Neutrophil (primary cell): Measurements from ENCODE around the gene LRMDA.

Source experiments
- H3K27ac ChIP-seq: fragments of 200-600 bp; sonication (generic); 2 replicates; pipeline ENCODE4 v1.5.1; 2016; ENCODE audit warnings: mild to moderate bottlenecking, moderate library complexity
- H3K27me3 ChIP-seq: fragments of 200-600 bp; sonication (generic); 2 replicates; pipeline ENCODE4 v1.6.0; 2016; ENCODE audit warnings: mild to moderate bottlenecking
- H3K36me3 ChIP-seq: fragments of 200-600 bp; sonication (generic); 2 replicates; pipeline ENCODE4 v1.5.1; 2017
- H3K4me1 ChIP-seq, 2 experiments: fragments of 200-600 bp in 1 of 2; sonication (generic) in 1 of 2; 1 replicate in 1 of 2; 2 replicates in 1 of 2; pipeline versions ENCODE4 v1.5.1 to v1.6.1; 2013 to 2016; ENCODE audit warnings: low read depth in 1 of 2, low read length in 1 of 2, mild to moderate bottlenecking in 1 of 2, moderate library complexity in 1 of 2; ENCODE audit not compliant: control insufficient read depth in 1 of 2, insufficient read depth in 1 of 2
- H3K4me3 ChIP-seq, 2 experiments: fragments of 200-600 bp in 1 of 2; sonication (generic) in 1 of 2; 1 replicate in 1 of 2; 2 replicates in 1 of 2; pipeline ENCODE4 v1.5.1; 2013 to 2016; ENCODE audit warnings: low read depth in 1 of 2, low read length in 1 of 2, mild to moderate bottlenecking in 1 of 2, moderate library complexity in 1 of 2
- H3K9me3 ChIP-seq: fragments of 200-600 bp; sonication (generic); 2 replicates; pipeline ENCODE4 v1.5.1; 2016
- TF ChIP-seq, protein P1 (sequence below): fragments of 200-600 bp; sonication (generic); IDR thresholded peaks from 2 replicates; pipeline ENCODE4 v1.5.1; 2016; ENCODE audit warnings: antibody characterized with exemption

The LRMDA gene

DNA sequence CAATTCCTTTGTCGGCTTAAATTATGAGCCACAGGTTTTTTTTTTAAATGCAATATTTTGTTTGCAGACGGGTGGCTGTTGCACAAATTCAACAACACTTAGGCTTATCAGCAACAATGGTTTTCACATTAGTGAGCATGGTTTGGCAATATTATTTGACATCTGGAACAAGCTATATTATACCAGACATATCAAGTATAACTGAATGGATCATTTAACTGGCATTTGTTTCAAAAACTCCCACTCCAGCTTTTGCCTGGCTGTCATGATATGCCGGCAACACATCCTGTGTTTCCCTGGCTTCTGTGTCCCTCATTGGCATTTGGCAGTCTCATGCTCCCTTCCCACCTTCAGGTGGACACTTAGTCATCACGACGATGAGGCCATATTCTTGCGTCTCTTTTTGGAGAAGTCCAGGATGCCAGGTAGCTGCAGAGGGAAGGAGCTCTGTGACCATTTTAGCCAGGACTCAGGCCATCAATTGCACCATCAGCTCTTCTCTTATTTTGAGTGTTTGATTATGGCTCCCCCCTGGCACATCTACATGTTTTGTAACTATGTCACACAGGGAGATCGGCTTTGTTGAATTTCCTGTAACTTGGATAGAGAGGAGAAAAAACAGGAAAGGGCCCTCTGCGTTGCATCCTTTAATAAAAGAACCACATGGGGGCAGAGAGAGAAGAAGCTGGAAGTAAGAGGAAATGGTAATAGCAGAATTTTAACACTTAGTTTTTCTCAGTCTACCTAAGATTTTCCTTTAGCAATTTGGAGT, 413.9 kb downstream of the LRMDA start:
- Histone ChIP-seq H3K9me3 (no peaks in the 10 kb centered on the region), H3K27me3 (no peaks in the 10 kb centered on the region)
- TF ChIP-seq, protein P1, sequence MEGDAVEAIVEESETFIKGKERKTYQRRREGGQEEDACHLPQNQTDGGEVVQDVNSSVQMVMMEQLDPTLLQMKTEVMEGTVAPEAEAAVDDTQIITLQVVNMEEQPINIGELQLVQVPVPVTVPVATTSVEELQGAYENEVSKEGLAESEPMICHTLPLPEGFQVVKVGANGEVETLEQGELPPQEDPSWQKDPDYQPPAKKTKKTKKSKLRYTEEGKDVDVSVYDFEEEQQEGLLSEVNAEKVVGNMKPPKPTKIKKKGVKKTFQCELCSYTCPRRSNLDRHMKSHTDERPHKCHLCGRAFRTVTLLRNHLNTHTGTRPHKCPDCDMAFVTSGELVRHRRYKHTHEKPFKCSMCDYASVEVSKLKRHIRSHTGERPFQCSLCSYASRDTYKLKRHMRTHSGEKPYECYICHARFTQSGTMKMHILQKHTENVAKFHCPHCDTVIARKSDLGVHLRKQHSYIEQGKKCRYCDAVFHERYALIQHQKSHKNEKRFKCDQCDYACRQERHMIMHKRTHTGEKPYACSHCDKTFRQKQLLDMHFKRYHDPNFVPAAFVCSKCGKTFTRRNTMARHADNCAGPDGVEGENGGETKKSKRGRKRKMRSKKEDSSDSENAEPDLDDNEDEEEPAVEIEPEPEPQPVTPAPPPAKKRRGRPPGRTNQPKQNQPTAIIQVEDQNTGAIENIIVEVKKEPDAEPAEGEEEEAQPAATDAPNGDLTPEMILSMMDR, result no peak

DNA sequence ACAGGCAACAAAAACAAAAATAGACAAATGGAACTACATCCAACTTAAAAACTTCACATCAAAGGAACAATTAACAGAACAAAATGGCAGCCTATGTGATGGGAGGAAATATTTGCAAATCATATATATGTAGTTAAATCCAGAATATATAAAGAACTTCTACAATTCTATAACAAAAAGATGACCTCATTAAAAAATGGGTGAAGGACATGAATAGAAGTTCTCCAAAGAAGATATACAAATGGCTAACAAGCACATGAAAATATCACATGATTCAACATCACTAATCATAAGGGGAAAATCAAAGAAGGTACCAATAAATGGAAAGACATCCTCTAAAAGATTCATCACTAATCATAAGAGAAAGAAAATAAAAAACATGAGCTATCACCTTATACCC, 416.1 kb downstream of the LRMDA start:
- Histone ChIP-seq H3K4me3 (no peak overlapping the region), H3K9me3 (no peaks in the 10 kb centered on the region), H3K27ac (no peak overlapping the region), H3K36me3 (no peaks in the 10 kb centered on the region), H3K4me1 (peaks cover 7 to 20% of the 10 kb centered on the region in 2 experiments), H3K27me3 (no peaks in the 10 kb centered on the region)
- TF ChIP-seq, protein P1, result no peak

More for the DNA sequence above, 413.9 kb downstream of the LRMDA start:
- Histone ChIP-seq H3K4me1 (peaks cover 7 to 20% of the 10 kb centered on the region in 2 experiments), H3K27ac (no peak overlapping the region), H3K36me3 (no peaks in the 10 kb centered on the region), H3K4me3 (no peak overlapping the region)

DNA sequence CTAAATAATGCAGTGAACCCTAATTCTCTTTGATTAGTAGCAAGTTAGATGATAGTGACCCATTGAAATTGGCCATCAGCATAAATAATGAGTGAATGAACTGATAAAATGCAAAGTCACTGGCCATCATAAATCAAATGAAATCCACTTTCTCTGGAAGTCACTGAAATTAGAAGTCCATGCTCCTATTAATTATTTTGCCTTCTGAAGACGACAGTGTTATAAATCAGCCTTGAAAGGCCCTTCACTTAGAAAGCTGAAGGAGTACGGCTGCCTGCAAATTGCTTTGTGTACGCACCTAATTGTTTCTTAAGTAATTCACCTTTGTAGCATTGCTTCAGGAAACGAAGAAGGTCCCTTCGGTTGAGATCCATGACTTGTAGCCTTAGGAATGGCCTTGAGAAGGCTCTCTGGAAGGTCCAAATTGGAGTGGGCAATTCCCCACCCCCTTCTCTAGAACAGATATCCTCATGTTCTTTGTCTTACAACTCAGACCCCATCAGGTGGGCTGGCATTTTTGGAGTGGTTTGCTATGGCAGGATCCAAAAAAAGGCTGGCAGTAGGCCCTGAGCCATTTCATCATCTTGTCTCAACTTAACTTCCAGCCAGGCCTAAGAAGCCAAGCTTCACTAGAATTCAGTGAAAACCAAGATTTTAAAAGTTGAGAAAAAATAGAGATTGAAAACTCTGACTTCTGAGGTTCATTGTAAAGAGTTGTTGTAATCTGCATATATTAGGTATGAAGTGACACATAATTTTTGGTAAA, 420.3 kb downstream of the LRMDA start:
- no peak overlapping the region for H3K4me3 ChIP-seq
- H3K36me3 ChIP-seq, result no peaks in the 10 kb centered on the region
- H3K4me1 ChIP-seq, result peaks cover 0 to 4% of the 10 kb centered on the region in 2 experiments
- TF ChIP-seq, protein P1, result no peak
- no peaks in the 10 kb centered on the region for H3K27me3 ChIP-seq
- no peak overlapping the region for H3K27ac ChIP-seq
- no peaks in the 10 kb centered on the region for H3K9me3 ChIP-seq

DNA sequence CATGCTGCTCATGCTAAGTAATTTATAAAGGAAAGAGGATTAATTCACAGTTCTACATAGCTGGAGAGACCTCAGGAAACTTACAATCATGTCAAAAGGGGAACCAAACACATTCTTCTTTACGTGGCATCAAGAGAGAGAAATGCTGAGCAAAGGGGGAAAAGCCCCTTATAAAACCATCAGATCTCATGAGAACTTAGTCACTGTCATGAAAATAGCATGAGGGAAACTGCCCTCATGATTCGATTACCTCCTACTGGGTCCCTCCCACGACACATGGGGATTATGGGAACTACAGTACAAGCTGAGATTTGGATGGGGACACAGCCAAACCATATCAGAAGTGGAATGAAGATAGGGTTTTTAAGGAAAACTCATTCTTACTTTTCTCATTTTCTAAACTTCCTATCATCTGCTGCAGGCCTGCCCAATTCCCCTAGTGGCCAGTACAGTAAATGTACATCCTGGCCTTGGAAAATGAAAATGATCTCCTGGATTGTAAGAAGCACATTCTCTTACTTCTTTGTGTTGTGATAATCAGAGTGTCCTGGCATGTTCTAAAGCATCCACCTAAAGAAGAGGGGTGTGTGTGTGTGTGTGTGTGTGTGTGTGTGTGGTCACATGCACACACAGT, 421.5 kb downstream of the LRMDA start:
- H3K4me1 ChIP-seq, result no peaks in the 10 kb centered on the region
- H3K4me3 ChIP-seq, result no peak overlapping the region
- H3K9me3 ChIP-seq, result no peaks in the 10 kb centered on the region
- TF ChIP-seq, protein P1, result no peak
- H3K36me3 ChIP-seq, result no peaks in the 10 kb centered on the region
- H3K27me3 ChIP-seq, result no peaks in the 10 kb centered on the region
- H3K27ac ChIP-seq, result no peak overlapping the region

DNA sequence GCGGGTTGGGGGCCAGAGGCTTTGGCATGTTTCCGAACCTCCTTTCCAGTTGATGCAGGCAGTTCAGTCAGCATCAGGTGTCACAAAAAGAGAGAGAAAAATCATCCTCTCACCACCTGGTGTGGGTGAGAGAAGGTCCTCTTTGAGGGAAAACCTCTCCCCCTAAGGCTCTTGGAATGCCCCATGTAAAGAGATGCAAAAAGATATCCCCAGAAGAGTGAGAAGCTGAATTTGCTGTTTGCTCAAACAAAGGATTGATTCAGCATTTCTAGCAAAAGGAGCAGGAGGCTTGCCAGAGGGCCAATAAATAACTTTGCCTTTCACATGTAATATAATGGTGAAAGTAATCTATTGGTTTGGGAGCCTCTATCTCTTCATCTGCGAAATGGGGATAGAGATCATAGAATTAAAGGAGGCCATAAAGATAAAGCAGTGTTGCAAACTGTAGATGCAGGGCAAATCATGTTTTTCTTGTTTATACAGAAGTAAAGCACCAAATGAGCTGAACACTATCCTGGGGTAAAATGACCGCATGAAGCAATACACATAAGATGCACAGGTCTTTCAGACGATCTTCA, 425.9 kb downstream of the LRMDA start:
- no peaks in the 10 kb centered on the region for H3K36me3 ChIP-seq

More for the DNA sequence above, 425.9 kb downstream of the LRMDA start:
- H3K9me3 ChIP-seq, result no peaks in the 10 kb centered on the region
- no peak overlapping the region for H3K27ac ChIP-seq
- no peaks in the 10 kb centered on the region for H3K4me1 ChIP-seq
- TF ChIP-seq, protein P1, result no peak
- H3K27me3 ChIP-seq, result no peaks in the 10 kb centered on the region
- H3K4me3 ChIP-seq, result no peak overlapping the region
